SH-SY5Y (cell line): ENCODE measurements around the gene CCDC78.

ENCODE experiments used
- GATA2 ChIP-seq: IDR thresholded peaks from 2 replicates; pipeline ENCODE4 v1.6.1; 2011; ENCODE audit warnings: mild to moderate bottlenecking, low read depth, low read length
- GATA3 ChIP-seq: IDR thresholded peaks from 2 replicates; pipeline ENCODE4 v1.6.1; 2011; ENCODE audit warnings: low read depth, mild to moderate bottlenecking, low read length, moderate library complexity

The CCDC78 gene

GRCh38 chr16:693766-694165, 32.5 kb downstream of the CCDC78 start:
- TF ChIP-seq GATA3 = no peak
- no peak for TF ChIP-seq GATA2

DNA sequence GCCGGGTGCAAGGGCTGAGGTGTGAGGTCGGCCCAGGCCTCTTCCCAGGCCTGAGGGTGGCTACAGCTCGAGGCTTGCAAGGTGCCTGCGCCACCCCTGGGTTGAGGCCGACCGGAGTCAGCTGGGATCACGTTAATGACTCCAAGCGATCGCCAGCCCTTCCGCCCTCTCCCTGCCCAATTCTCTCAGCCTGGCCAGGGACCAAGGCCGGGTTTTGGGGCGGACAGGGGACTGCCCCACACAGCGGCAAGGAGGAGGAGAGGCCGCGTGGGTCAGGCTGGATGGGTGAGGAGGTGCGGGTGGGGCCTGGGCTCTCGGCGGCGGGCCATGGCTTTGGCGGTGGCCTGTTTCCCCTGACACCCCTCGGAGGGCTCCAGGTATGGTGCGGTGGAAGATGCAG, 32.9 kb downstream of the CCDC78 start:
- TF ChIP-seq GATA2 = no peak
- TF ChIP-seq GATA3 = no peak

- TF ChIP-seq GATA3 (no peak), GATA2 (no peak)
Measured at GRCh38 chr16:692356-693108, 33.7 kb downstream of the CCDC78 start.

GRCh38 chr16:689175-689897, 36.9 kb downstream of the CCDC78 start:
- TF ChIP-seq GATA3 (no peak), GATA2 (no peak)

GRCh38 chr16:687499-687898, 38.7 kb downstream of the CCDC78 start:
- TF ChIP-seq GATA3 (no peak), GATA2 (no peak)

- TF ChIP-seq GATA2 (no peak), GATA3 (no peak)
Measured at GRCh38 chr16:686459-687260, 39.6 kb downstream of the CCDC78 start.

GRCh38 chr16:685967-686366, 40.3 kb downstream of the CCDC78 start:
- TF ChIP-seq GATA2 (no peak), GATA3 (no peak)

DNA sequence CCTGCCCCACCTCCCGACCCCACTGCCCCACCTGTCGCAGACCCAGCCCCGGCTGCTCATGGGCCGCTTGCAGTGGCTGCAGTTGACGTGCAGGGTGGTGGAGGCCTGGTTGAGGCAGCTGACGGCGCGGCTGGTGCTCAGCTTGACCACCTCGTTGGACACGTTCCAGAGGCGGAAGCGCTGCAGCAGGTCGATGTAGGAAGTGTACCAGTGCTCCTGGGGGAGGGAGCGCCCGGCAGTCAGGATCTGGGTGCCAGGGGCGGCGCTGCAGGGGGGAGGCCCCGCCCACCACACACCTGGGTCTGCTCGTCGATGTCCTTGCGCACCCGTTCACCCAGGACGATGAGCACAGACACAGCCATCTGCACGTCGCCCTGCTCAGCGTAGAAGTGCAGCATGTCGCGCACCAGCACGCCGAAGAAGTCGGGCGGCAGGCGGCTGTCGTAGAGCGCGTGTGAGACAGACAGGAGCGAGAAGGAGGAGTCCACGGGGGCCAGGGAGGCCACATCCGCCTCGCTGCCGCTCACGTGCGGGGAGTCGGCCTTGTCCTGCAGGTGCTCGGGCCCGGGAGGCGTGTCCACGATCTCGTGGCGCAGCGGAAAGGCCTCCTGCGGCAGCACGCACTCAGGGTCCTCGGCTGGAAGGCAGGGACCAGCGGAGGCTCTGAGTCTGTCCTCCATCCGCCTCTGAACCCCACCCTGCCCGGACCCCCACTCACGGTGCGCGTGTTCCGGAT, 41.1 kb downstream of the CCDC78 start:
- TF ChIP-seq GATA3 = no peak
- no peak for TF ChIP-seq GATA2

DNA sequence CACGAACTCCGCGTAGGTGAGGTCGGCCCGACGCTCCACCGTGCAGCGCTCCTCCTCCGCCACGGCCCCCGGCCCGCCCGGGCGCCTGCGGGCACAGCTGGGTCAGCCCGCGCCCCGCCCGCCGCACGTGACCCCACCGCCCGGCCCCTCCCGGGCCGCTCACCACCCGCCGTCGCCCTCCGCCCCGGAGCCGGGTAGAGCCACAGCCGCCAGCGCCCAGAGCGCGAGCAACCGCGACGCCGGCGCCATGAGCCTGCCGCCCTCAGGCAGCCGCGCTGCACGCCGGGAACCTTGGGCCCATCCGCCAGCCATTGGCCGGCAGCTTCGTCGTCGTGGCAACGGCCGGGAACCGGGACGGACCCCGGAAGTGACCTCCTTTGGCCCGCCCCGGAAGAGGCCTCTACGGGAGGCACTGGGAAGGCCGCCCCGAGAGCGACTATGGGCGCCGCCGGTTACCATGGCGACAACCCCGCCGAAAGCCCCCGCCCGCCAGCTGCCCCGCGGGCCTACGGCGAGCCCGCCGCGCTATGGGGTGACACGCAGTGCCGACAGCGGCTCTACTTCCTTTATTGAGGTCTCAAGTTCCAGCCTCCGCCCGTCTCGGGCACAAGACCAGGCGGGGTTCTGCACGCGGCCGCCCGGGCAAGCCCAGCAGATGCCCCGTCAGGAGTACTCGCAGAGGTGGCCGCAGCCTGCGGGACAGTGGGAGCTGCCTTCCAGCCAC, 42.0 kb downstream of the CCDC78 start, which contains the start of gene JMJD8:
JMJD8 (minus strand) TSS at position 264 of the 724 bp plus-strand sequence; CDS start at position 249, 15 bp downstream.
- TF ChIP-seq GATA3 (no peak), GATA2 (no peak)

DNA sequence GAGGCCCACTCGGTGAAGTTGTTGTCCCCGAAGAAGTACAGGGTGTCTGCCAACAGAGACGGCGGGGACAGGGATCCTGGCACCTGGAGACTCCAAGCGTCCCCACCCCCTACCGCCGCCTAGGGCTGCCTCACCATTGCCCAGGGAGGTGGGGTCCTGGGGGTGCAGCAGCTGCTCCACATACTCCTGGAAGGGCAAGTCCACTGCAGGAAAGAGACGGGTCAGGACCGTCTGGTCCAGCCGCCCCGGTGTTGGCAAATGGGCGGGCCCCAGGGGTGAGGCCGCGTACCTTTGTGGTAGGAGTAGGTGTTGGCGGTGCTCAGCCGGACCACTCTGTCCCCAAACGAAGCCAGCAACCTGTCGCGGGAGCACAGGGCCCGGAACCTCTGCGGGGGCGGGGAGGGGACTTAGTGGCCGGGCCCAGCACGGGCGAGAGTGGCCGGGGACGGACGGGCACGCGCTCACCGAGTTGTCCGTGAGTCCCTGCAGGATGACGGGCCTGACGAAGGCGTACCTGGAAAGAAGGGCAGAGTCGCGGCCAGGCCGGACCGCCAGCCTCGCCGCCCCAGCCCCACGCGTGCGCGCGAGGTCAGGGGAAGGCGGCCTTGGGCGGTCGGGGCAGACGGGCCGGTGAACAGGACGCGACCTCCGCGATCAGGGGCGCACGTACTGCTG, 42.7 kb downstream of the CCDC78 start:
- TF ChIP-seq GATA3 = no peak
- TF ChIP-seq GATA2 = no peak

DNA sequence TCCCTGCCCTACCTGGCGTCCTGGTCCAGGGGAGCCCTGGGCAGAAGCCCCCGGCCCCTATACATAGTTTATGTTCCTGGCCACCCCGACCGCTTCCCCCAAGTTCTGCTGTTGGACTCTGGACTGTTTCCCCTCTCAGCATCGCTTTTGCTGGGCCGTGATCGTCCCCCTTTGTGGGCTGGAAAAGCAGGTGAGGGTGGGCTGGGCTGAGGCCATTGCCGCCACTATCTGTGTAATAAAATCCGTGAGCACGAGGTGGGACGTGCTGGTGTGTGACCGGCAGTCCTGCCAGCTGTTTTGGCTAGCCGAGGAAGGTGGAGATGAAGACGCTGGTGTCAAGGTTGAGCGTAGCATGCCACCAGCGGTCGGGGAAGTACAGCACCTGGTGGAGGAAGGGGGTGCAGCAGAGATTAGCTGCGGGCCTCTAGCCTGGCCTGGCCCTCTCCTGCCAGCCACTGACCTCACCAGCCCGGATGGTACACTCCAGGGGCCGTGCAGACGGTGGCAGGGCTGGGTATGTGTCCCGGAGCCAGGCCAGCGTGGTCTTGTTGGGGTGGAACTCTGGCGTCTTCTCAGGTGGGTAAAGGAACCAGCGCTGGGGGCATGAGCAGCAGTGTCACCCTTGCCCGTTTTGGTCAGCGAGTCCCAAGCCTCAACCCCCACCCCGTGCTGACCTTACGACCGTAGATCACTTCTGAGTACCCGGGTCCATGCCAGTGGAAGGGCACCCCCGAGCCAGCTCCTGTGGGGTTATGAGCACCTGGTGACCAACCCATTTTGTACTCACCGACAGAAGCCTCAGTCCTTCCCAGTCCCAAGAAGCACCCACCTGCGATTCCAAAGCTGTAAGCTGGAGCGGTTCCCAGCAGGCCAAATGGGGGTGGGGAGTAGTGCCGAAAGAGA, 43.5 kb downstream of the CCDC78 start:
- TF ChIP-seq GATA2 (no peak), GATA3 (no peak)

GRCh38 chr16:681746-682427, 44.4 kb downstream of the CCDC78 start:
- TF ChIP-seq GATA3 = no peak
- TF ChIP-seq GATA2 = no peak
